GDM1 (cell line): ENCODE results near the gene FAM98B.

Source experiments
- DNase-seq: peaks from one replicate; lab custom pipeline; 2025; lab: John Stamatoyannopoulos, UW

FAM98B gene

GRCh38 chr15:38508647-38509046 is 54.7 kb downstream of the FAM98B start:
- DNase-seq: no peak

- no peak for DNase-seq
Observed at GRCh38 chr15:38509152-38509551, 55.2 kb downstream of the FAM98B start.

GRCh38 chr15:38512901-38513300 is 59.0 kb downstream of the FAM98B start:
- no peak for DNase-seq

GRCh38 chr15:38514601-38515000 is 60.7 kb downstream of the FAM98B start:
- no peak for DNase-seq

- DNase-seq: no peak
Observed at GRCh38 chr15:38516626-38517025, 62.7 kb downstream of the FAM98B start.

GRCh38 chr15:38517312-38517975 is 63.5 kb downstream of the FAM98B start:
- DNase-seq: no peak

- no peak for DNase-seq
Observed at GRCh38 chr15:38518084-38518483, 64.2 kb downstream of the FAM98B start.

- no peak for DNase-seq
Observed at GRCh38 chr15:38520035-38520434, 66.1 kb downstream of the FAM98B start.

- no peak for DNase-seq
Observed at GRCh38 chr15:38521316-38521715, 67.4 kb downstream of the FAM98B start.

GRCh38 chr15:38522922-38523321 is 69.0 kb downstream of the FAM98B start:
- DNase-seq: no peak

GRCh38 chr15:38524156-38524555 is 70.2 kb downstream of the FAM98B start:
- DNase-seq: no peak

GRCh38 chr15:38525489-38525888 is 71.6 kb downstream of the FAM98B start:
- no peak for DNase-seq

GRCh38 chr15:38526158-38526557 is 72.2 kb downstream of the FAM98B start:
- DNase-seq: no peak

- DNase-seq: no peak
Observed at GRCh38 chr15:38528294-38528693, 74.4 kb downstream of the FAM98B start.

GRCh38 chr15:38530113-38530512 is 76.2 kb downstream of the FAM98B start:
- no peak for DNase-seq

- no peak for DNase-seq
Observed at GRCh38 chr15:38531509-38531908, 77.6 kb downstream of the FAM98B start.

- no peak for DNase-seq
Observed at GRCh38 chr15:38532728-38533127, 78.8 kb downstream of the FAM98B start.

GRCh38 chr15:38533416-38533915 is 79.5 kb downstream of the FAM98B start:
- DNase-seq: no peak

GRCh38 chr15:38533926-38534325 is 80.0 kb downstream of the FAM98B start:
- no peak for DNase-seq

GRCh38 chr15:38534691-38535090 is 80.8 kb downstream of the FAM98B start:
- no peak for DNase-seq

- no peak for DNase-seq
Observed at GRCh38 chr15:38535491-38536200, 81.7 kb downstream of the FAM98B start.

- no peak for DNase-seq
Observed at GRCh38 chr15:38536201-38536676, 82.3 kb downstream of the FAM98B start.
